K562 (cell line): ENCODE results near the gene PTP4A1. TPM values are rescaled to one million over a fixed set of nuclear protein-coding genes. Genes with fewer than 3 reads are reported as not detected.

ENCODE experiments used
- ATAC-seq: fragments of 200-7000 bp; cut with Tn5 transposase; 3 replicates; pipeline ENCODE4 v1.9.1; 2020; ENCODE audit warnings: moderate library complexity
- BruUV-seq: library from RNA; stranded (reverse); fragments of 400-500 nt; replicated peaks from 2 replicates; lab custom pipeline; 2021; lab: Mats Ljungman, UMichigan
- CTCF ChIA-PET: fragments of 300-600 bp; formaldehyde crosslinking; extraction: SDS; loops from one replicate; lab custom pipeline; 2021; ENCODE audit warnings: low intra/inter-chr PET ratio; lab: Yijun Ruan, JAX
- POLR2A ChIA-PET: fragments of 300-600, 350-650 bp; sonication (Branson Sonifier 250); formaldehyde crosslinking; extraction: SDS; loops from one replicate; lab custom pipeline; 2021; ENCODE audit warnings: antibody characterized with exemption, inconsistent platforms; lab: Yijun Ruan, JAX
- DNase-seq, 4 experiments: peaks; one replicate each; pipeline versions ENCODE4 v3.0.0 to v3.0.0-alpha.2; 2011 to 2018; ENCODE audit warnings: low spot score in 3 of 4, mixed read lengths in 3 of 4; ENCODE audit errors: extremely low read depth in 1 of 4
- FAIRE-seq: peaks from 2 replicates; lab custom pipeline; 2011; peaks lifted over from hg19 to GRCh38; lab: Jason Lieb, UNC
- H2AFZ ChIP-seq: 2 replicates; pipeline ENCODE4 v1.6.0; 2011; ENCODE audit warnings: low read depth, low read length, control low read depth, inconsistent platforms
- H3K27ac ChIP-seq: fragments of 200-600 bp; 3 replicates; pipeline ENCODE4 v1.8.0; 2011; ENCODE audit warnings: low read depth, mild to moderate bottlenecking, control low read depth, inconsistent platforms, low read length, moderate library complexity, mixed read lengths; ENCODE audit errors: extremely low read depth
- H3K27me3 ChIP-seq, 2 experiments: fragments of 300-600 bp in 1 of 2; 2 replicates in 1 of 2; 3 replicates in 1 of 2; pipeline versions ENCODE4 v1.6.0 to v1.8.0; 2011; ENCODE audit warnings: inconsistent platforms in 2 of 2, low read length in 2 of 2, mild to moderate bottlenecking in 1 of 2, mixed read lengths in 1 of 2, moderate library complexity in 1 of 2; ENCODE audit not compliant: control insufficient read depth in 2 of 2, insufficient read depth in 2 of 2
- H3K36me3 ChIP-seq: fragments of 300-600 bp; 3 replicates; pipeline ENCODE4 v1.8.0; 2011; ENCODE audit warnings: mild to moderate bottlenecking, low read length, inconsistent platforms; ENCODE audit not compliant: control insufficient read depth, insufficient read depth
- H3K4me1 ChIP-seq, 2 experiments: fragments of 200-600 bp in 1 of 2; replicated peaks in 1 of 2; 2 replicates in 1 of 2; 3 replicates in 1 of 2; pipeline versions ENCODE4 v1.5.1 to v1.8.0; 2011; ENCODE audit warnings: inconsistent platforms in 2 of 2, low read length in 2 of 2, mild to moderate bottlenecking in 1 of 2, mixed read lengths in 1 of 2, moderate library complexity in 1 of 2; ENCODE audit not compliant: control insufficient read depth in 2 of 2, insufficient read depth in 2 of 2
- H3K4me2 ChIP-seq: 2 replicates; pipeline ENCODE4 v1.6.1; 2011; ENCODE audit warnings: low read length, control low read depth, inconsistent platforms, mixed read lengths; ENCODE audit not compliant: insufficient read depth
- H3K4me3 ChIP-seq: fragments of 200-600 bp; sonication (generic), shearing (Covaris generic); 2 replicates; pipeline ENCODE4 v1.5.1; 2016; ENCODE audit warnings: control low read depth, inconsistent platforms
- H3K79me2 ChIP-seq: fragments of 200-600 bp; 3 replicates; pipeline ENCODE4 v1.8.0; 2011; ENCODE audit warnings: low read length, inconsistent platforms; ENCODE audit not compliant: control insufficient read depth, insufficient read depth
- H3K9ac ChIP-seq, 2 experiments: 2 replicates each; pipeline versions ENCODE4 v1.6.0 to v1.6.1; 2011; ENCODE audit warnings: low read depth in 2 of 2, low read length in 2 of 2, control low read depth in 1 of 2, inconsistent platforms in 1 of 2, mild to moderate bottlenecking in 1 of 2, mixed read lengths in 1 of 2; ENCODE audit not compliant: insufficient read depth in 1 of 2
- H3K9me1 ChIP-seq: one replicate; pipeline ENCODE4 v1.6.0; 2011; ENCODE audit warnings: inconsistent platforms, mild to moderate bottlenecking, low read length, moderate library complexity; ENCODE audit not compliant: control insufficient read depth, insufficient read depth
- H3K9me3 ChIP-seq: replicated peaks from 2 replicates; pipeline ENCODE4 v1.5.1; 2011; ENCODE audit warnings: low read depth, low read length, inconsistent platforms; ENCODE audit not compliant: control insufficient read depth, insufficient read depth
- H4K20me1 ChIP-seq: replicated peaks from 2 replicates; pipeline ENCODE4 v1.6.1; 2011; ENCODE audit warnings: low read length, inconsistent platforms, mixed read lengths; ENCODE audit not compliant: control insufficient read depth, insufficient read depth
- CEBPB ChIP-seq: fragments of 450-650 bp; IDR thresholded peaks from 2 replicates; pipeline ENCODE4 v1.6.1; 2016; ENCODE audit warnings: missing genetic modification characterization, missing compliant biosample characterization
- CEBPG ChIP-seq, 3 experiments: fragments of 200-800 bp in 1 of 3; sonication (Bioruptor generic) in 1 of 3; sonication (generic) in 1 of 3; formaldehyde crosslinking in 1 of 3; IDR thresholded peaks in 2 of 3; conservative IDR thresholded peaks in 1 of 3; 2 replicates each; pipeline versions ENCODE4 v1.6.1 to v1.8.0; 2016 to 2022; ENCODE audit warnings: missing compliant biosample characterization in 2 of 3, missing genetic modification characterization in 2 of 3, mild to moderate bottlenecking in 1 of 3, missing genetic modification reagents in 1 of 3
- CREM ChIP-seq: IDR thresholded peaks from 2 replicates; pipeline ENCODE4 v1.6.1; 2014; ENCODE audit warnings: antibody characterized with exemption, low read depth
- E4F1 ChIP-seq: fragments of 250-450 bp; sonication (Bioruptor Pico); IDR thresholded peaks from 2 replicates; pipeline ENCODE4 v1.5.0; 2021; ENCODE audit warnings: mild to moderate bottlenecking, borderline replicate concordance
- HCFC1 ChIP-seq: IDR thresholded peaks from 2 replicates; pipeline ENCODE4 v1.6.1; 2012; ENCODE audit warnings: low read depth, low read length, improper control_type of control experiment
- IRF9 ChIP-seq: fragments of 450-650 bp; IDR thresholded peaks from 2 replicates; pipeline ENCODE4 v1.6.1; 2016; ENCODE audit warnings: missing biosample characterization, missing genetic modification characterization
- KAT2B ChIP-seq: IDR thresholded peaks from one replicate; pipeline ENCODE4 v1.6.1; 2012; ENCODE audit warnings: low read depth, mild to moderate bottlenecking, control low read depth, inconsistent platforms, low read length, moderate library complexity
- KAT7 ChIP-seq: sonication (generic); formaldehyde crosslinking; IDR thresholded peaks from 2 replicates; pipeline ENCODE4 v1.8.0; 2022; ENCODE audit warnings: missing genetic modification reagents, mild to moderate bottlenecking, borderline replicate concordance
- RHOXF2B ChIP-seq: fragments of 250-450 bp; sonication (Bioruptor Pico); conservative IDR thresholded peaks from 2 replicates; pipeline ENCODE4 v1.5.1; 2021
- ZC3H8 ChIP-seq: fragments of 450-650 bp; IDR thresholded peaks from 2 replicates; pipeline ENCODE4 v1.6.1; 2017
- ZNF24 ChIP-seq: fragments of 450-650 bp; IDR thresholded peaks from 2 replicates; pipeline ENCODE4 v1.6.1; 2016
- WGBS: fragments of 100-300 bp; shearing (Covaris generic); methylation state at CpG from one replicate; pipeline ENCODE4 v1.1.6; 2016; ENCODE audit warnings: low coverage, mixed read lengths; ENCODE audit not compliant: insufficient coverage; ENCODE audit errors: missing lambda C conversion rate; 5-methylcytosine and 5-hydroxymethylcytosine counted together
- in situ Hi-C: fragments of 300-500 bp; cut with MboI; formaldehyde crosslinking; loops from 4 replicates; pipeline ENCODE4 v1.15.0; 2018; ENCODE audit warnings: inconsistent platforms, mixed read lengths
- intact Hi-C: fragments of 100-400 bp; cut with micrococcal nuclease; formaldehyde crosslinking; loops from 2 replicates; pipeline ENCODE4 v1.14.2; 2022
- polyA plus RNA-seq, 8 experiments: library from polyadenylated mRNA; depleted of rRNA in 4 of 8; stranded (reverse) in 5 of 8; unstranded in 3 of 8; fragments of >200 nt; fragmentation: Nextera tagmentation in 2 of 8; fragmentation: Illumina TruSeq in 1 of 8; extraction: Ambion mirVana in 2 of 8; extraction: Trizol in 1 of 8; gene quantifications; 2 replicates each; pipeline versions ENCODE4 v1.2.1 to v1.2.3, GENCODE V29; 2011 to 2014; ENCODE audit warnings: inconsistent platforms in 1 of 8, missing spikeins in 1 of 8
- total RNA-seq, 7 experiments: library from RNA; depleted of rRNA in 6 of 7; stranded (reverse); fragments of >200 nt in 6 of 7; fragmentation: Illumina TruSeq in 2 of 7; extraction: Trizol in 2 of 7; gene quantifications; 2 replicates each; pipeline versions ENCODE4 v1.2.1 to v1.2.3, GENCODE V29; 2011 to 2021; ENCODE audit warnings: low replicate concordance in 1 of 7

PTP4A1 gene
- total and polyA plus RNA-seq, 9 of the 15 experiments (the other 6 are each of a cell fraction or from before 2014, with no cell fraction given) = 3.7 to 67.5 (median 13.1) TPM

- TF ChIP-seq E4F1 = no peak
- no peak for TF ChIP-seq ZC3H8
- TF ChIP-seq KAT2B = no peak
- TF ChIP-seq HCFC1 = no peak
- no peak for TF ChIP-seq ZNF24
These were observed 26.0 kb upstream of the PTP4A1 start (continued) for GRCh38 chr6:63546236-63546635.

GRCh38 chr6:63546697-63547096, 25.6 kb upstream of the PTP4A1 start:
- intact Hi-C loops = no loop called here
- H3K79me2 ChIP-seq = no peaks in the 10 kb centered on the region
- H3K4me1 ChIP-seq = no peaks in the 10 kb centered on the region
- no peaks in the 10 kb centered on the region for H3K36me3 ChIP-seq
- no peak for ATAC-seq
- ChIA-PET POLR2A (no interaction called here), CTCF (no interaction called here)
- no TSS peak for BruUV-seq
- TF ChIP-seq CEBPB (tag) (peak; percentile 67), CREM (no peak), CEBPG (CRISPR knock-in tag; IDR thresholded peaks at IDR 0.05) (no peak), CEBPG (tag; conservative IDR thresholded peaks at IDR 0.05 in 1 of 2, IDR thresholded peaks at IDR 0.05 in 1 of 2) (peak in 1 of 2 experiments; percentile 61; a peak in 3 of 4 replicates), KAT7 (CRISPR knock-in tag) (no peak), IRF9 (no peak), RHOXF2B (CRISPR knock-in tag) (no peak)
- peaks cover 0 to 7% of the 10 kb centered on the region in 2 experiments; a peak in 3 of 5 replicates for H3K27me3 ChIP-seq
- no peak overlapping the region for H2AFZ ChIP-seq
- in situ Hi-C loops = no loop called here
- no peak overlapping the region for H3K9ac ChIP-seq
- H3K4me2 ChIP-seq = no peak overlapping the region
- WGBS = 8% methylated on average over 1 of the region's 1 CpG
- no peak overlapping the region for H3K27ac ChIP-seq
- H4K20me1 ChIP-seq = no peaks in the 10 kb centered on the region
- no peak for FAIRE-seq
- H3K9me1 ChIP-seq = no peaks in the 10 kb centered on the region
- no peaks in the 10 kb centered on the region for H3K9me3 ChIP-seq
- DNase-seq = no peak
- no peak overlapping the region for H3K4me3 ChIP-seq
